Panc1 (cell line): Measurements from ENCODE around the gene ZNF382.

Source experiments
- POLR2AphosphoS5 ChIP-seq: IDR thresholded peaks from 2 replicates; pipeline ENCODE4 v1.6.1; 2012; ENCODE audit warnings: mild to moderate bottlenecking, low read depth, low read length, moderate library complexity
- REST ChIP-seq, 2 experiments: IDR thresholded peaks; 2 replicates each; pipeline ENCODE4 v1.6.1; 2011 to 2012; ENCODE audit warnings: low read depth in 2 of 2, control low read depth in 1 of 2, low read length in 1 of 2, mild to moderate bottlenecking in 1 of 2, moderate library complexity in 1 of 2; ENCODE audit not compliant: insufficient read depth in 1 of 2
- TF ChIP-seq, protein P1 (sequence below): fragments of 450-650 bp; IDR thresholded peaks from 2 replicates; pipeline ENCODE4 v1.5.1; 2017; ENCODE audit warnings: mild to moderate bottlenecking

DNA sequence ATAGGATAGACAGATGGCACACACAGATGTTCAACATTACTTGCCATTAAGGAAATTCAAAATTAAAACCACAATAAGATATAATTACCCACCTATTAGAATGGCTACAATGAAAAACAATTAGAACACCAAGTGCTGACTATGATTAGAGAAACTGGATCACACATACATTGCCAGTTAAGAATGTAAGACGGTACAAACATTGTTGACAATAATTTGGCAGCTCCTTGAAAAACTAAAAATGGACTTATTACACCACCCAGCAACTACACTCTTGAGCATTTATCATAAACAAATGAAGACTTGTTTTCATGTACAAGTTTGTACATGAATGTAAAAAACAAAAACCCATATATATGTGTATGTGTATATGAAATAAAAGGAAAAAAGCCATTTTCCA, 47.8 kb downstream of the ZNF382 start:
- TF ChIP-seq, protein P1, sequence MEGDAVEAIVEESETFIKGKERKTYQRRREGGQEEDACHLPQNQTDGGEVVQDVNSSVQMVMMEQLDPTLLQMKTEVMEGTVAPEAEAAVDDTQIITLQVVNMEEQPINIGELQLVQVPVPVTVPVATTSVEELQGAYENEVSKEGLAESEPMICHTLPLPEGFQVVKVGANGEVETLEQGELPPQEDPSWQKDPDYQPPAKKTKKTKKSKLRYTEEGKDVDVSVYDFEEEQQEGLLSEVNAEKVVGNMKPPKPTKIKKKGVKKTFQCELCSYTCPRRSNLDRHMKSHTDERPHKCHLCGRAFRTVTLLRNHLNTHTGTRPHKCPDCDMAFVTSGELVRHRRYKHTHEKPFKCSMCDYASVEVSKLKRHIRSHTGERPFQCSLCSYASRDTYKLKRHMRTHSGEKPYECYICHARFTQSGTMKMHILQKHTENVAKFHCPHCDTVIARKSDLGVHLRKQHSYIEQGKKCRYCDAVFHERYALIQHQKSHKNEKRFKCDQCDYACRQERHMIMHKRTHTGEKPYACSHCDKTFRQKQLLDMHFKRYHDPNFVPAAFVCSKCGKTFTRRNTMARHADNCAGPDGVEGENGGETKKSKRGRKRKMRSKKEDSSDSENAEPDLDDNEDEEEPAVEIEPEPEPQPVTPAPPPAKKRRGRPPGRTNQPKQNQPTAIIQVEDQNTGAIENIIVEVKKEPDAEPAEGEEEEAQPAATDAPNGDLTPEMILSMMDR: no peak
- TF ChIP-seq REST (IDR thresholded peaks at IDR 0.05; ENCODE audit: insufficient read depth in 1 of 2, low read depth in 2 of 2, low read length in 1 of 2) (no peak), POLR2AphosphoS5 (no peak)
